ENCODE results near the gene ORM1.

The ORM1 gene

DNA sequence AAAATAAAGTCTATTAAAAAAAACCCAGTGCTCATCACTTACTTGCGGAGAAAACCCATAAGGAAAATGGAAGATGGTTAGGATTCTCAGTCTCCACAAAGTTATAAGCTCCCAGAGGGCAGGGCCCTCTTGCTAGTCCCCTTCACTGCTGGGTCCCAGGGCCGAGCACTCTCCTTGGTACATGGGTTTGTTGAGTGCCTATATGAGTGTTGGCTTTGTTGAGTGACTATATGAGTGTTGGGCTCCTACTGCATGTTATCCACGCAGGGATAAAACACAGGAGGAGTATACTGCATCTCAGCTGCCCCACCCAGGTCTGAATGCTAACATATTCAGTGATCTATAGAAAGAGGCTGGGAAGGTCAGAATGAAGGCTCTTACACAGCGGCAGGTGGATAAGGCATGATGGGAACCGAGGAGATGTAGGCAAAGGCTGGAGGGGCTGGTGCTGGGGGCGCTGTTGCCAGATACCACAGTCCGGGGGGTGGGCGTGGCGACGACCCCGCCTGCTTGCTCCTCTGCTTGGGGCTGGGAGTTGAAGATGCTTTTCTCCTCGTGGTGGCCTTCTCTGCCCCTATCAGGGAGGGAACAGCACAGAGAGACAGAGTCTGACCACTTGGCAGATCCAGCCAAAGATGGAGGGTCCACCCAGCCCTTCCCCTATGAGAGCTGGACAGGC is 18.4 kb downstream of the ORM1 start:
- H3K4me3 ChIP-seq (ENCODE audit: low read depth, low read length) = no peak overlapping the region

DNA sequence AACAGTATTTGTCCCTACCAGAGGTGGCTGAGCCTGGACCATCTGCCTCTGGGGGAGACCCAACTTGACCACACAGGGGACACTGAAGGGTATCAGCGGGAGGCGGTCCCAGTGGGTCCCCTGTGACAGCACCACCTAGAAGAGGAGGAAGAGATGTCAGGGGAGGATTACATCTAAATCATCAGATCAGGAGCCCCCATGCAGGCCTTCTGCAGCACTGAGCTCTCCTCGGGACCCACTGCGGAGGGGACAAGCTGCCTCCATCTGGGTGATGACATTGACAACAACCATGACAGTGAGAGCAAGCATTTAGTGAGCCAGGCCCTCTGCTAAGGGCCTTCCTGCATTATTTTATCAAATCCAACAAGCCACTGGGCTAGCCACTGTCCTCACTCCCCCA is 19.1 kb downstream of the ORM1 start:
- no peak overlapping the region for H3K4me3 ChIP-seq (ENCODE audit: low read depth, low read length)

DNA sequence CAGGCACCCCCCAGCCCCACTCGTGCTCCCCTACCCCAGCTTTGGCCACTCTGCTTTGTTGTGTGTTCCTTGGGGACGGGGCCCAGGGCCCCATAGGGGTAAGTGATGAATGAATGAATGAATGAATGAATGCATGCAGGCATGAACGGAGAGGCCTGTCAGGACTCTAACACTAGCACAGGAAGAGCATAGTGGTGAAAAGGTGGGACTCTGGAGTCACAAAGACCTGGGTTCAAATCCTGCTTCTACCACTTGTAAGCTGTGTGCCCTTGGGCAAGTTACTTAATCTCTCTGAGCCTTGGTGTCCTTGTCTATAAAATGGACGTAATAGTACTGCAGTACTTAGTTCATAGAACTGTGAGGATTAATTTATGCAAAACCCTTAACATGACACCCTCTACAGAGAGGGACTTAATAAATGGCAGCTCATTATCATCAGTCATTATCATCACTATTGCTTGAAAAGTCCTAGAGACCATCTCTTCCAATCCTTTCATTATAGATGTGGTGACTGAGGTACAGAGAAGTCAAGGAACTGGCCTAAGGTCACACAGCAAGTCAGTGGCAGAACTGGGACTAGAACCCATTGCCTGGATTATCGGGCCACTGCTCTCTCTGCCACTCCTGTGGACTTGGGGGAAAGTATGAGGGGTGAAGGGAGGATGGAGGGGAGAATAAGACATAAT is 20.0 kb downstream of the ORM1 start:
- no peak overlapping the region for H3K4me3 ChIP-seq (ENCODE audit: low read depth, low read length)

GRCh38 chr9:114343471-114344187 is 20.7 kb downstream of the ORM1 start:
- H3K4me3 ChIP-seq (ENCODE audit: low read depth, low read length) = no peak overlapping the region

GRCh38 chr9:114344188-114344566 is 21.3 kb downstream of the ORM1 start:
- H3K4me3 ChIP-seq (ENCODE audit: low read depth, low read length) = no peak overlapping the region

GRCh38 chr9:114344692-114345091 is 21.8 kb downstream of the ORM1 start:
- H3K4me3 ChIP-seq (ENCODE audit: low read depth, low read length) = no peak overlapping the region

GRCh38 chr9:114345493-114346065 is 22.7 kb downstream of the ORM1 start:
- H3K4me3 ChIP-seq (ENCODE audit: low read depth, low read length) = no peak overlapping the region

DNA sequence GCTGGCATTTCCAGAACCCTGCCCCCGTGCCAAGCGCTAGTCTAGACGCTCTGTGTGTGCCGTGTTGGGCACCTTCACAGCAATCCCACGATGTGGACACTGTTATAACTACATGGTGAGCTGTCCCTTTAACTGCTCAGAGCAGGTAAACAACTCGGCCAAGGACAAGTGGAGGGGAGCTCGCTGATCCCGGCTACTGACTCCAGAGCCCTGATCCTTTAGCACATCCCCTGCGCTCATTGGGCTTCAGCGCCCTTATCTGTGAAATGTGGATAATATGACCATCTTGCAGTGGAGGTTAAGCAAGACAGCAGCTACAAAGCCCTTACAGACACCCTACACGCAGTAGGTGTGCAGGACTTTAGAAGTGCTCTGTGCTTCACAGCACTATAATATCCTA is 23.2 kb downstream of the ORM1 start:
- no peak overlapping the region for H3K4me3 ChIP-seq (ENCODE audit: low read depth, low read length)

DNA sequence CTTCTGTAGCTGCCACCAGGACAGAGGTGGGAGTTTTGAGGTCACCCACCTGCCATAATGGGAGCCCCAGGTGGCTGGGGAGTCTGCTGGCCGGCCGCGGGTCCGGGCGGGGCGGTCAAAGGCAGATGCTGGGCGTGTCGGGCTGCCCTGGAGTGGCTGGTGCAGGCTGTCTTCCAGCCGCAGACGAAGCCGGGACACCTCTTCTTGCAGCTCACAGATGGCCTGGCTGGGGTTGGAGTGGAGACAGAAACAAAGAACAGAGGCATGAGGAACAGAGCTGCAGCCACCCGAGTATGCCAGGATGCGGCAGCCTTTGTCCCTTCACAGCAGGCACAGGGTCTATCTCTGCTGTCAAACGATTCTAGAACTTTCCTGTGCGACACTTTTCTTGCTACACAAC is 24.8 kb downstream of the ORM1 start:
- H3K4me3 ChIP-seq (ENCODE audit: low read depth, low read length) = no peak overlapping the region

GRCh38 chr9:114348261-114348905 is 25.5 kb downstream of the ORM1 start:
- H3K4me3 ChIP-seq (ENCODE audit: low read depth, low read length) = no peak overlapping the region

GRCh38 chr9:114348906-114349482 is 26.1 kb downstream of the ORM1 start:
- no peak overlapping the region for H3K4me3 ChIP-seq (ENCODE audit: low read depth, low read length)

- no peak overlapping the region for H3K4me3 ChIP-seq (ENCODE audit: low read depth, low read length)
These were observed 27.0 kb downstream of the ORM1 start for GRCh38 chr9:114349713-114350480.

DNA sequence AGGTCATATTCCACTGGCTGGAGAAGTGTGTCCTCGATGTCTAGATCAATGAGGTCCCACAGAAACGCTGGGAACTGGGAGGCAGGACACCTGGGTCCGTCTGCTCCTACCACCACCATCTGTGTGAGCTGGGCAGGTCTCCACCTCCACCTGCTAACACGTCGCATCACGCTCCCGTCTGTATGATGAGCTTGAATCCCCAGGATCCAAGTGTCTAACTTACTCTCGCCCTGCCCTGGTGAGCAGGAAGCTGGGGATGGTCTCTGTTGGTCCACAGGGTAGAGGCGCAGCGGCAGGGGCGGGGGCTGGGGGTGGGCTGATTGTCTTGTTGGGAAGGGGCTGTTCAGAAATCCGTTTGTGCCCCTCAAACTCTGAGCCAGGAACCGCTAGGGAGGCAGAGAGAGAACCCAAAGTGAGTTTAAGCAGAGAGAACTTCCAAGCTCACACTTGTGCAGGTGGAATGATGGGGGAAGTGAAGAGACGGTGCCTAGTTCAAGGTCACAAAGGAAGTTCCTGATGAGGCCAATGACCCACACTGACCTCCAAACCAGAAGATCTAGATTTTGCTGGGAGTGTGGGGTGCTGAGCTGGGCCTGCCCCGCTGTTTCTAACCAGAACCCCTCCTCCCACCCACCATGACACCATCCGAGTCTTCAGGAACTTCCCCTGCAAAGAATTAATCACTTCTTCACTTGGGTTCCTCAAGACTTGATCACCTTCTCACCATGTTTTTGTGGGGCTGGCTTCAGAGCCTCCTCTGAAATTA is 27.9 kb downstream of the ORM1 start:
- H3K4me3 ChIP-seq (ENCODE audit: low read depth, low read length) = no peak overlapping the region

- H3K4me3 ChIP-seq (ENCODE audit: low read depth, low read length) = no peak overlapping the region
These were observed 29.0 kb downstream of the ORM1 start for GRCh38 chr9:114351932-114352331.

- H3K4me3 ChIP-seq (ENCODE audit: low read depth, low read length) = no peak overlapping the region
These were observed 32.9 kb downstream of the ORM1 start for GRCh38 chr9:114355821-114356220.

- H3K4me3 ChIP-seq (ENCODE audit: low read depth, low read length) = no peak overlapping the region
These were observed 33.9 kb downstream of the ORM1 start for GRCh38 chr9:114356792-114357191.

DNA sequence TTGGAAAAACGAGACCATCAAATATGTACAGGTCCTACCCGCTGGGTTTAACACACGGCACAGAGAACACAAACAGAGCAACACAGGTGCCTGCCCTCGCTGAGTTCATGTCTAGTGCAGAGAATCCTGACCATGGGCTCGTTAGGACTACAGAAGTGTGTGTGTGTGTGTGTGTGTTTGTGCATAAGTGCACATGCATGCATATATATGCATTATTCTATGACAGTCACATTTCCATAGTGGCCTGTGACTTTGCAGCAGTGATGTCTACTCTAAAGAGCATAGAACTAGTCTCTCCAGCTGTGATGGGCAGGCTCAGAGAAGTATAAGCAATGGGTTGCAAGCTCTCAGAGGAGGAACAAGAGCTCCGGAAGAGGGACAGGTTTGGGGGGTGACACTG is 34.5 kb downstream of the ORM1 start:
- no peak overlapping the region for H3K4me3 ChIP-seq (ENCODE audit: low read depth, low read length)

GRCh38 chr9:114357911-114358328 is 35.0 kb downstream of the ORM1 start:
- H3K4me3 ChIP-seq (ENCODE audit: low read depth, low read length) = no peak overlapping the region

GRCh38 chr9:114359801-114360200 is 36.9 kb downstream of the ORM1 start:
- no peak overlapping the region for H3K4me3 ChIP-seq (ENCODE audit: low read depth, low read length)

All from iPS-11a (cell line).